Prostate gland (tissue), 2 donors: ENCODE results near the gene STK26. TPM values are rescaled to one million over a fixed set of nuclear protein-coding genes. Genes with fewer than 3 reads are reported as not detected.
"Not testable (repeated sequence)": the region's sequence is repeated elsewhere in the genome, so short reads cannot be mapped to it uniquely, and the experiment has no call there.

Experiments used
- DNase-seq: peaks from one replicate; pipeline ENCODE4 v3.0.0-alpha.2; 2019; ENCODE audit warnings: low spot score
- H3K27ac ChIP-seq, 2 donors: fragments of 200-600 bp; sonication (generic); 2 replicates each; pipeline ENCODE4 v1.5.1; 2017 to 2019
- H3K27me3 ChIP-seq: fragments of 200-600 bp; sonication (generic); replicated peaks from 2 replicates; pipeline ENCODE4 v1.5.1; 2019; ENCODE audit not compliant: insufficient read depth
- H3K36me3 ChIP-seq, 2 donors: fragments of 200-600 bp; sonication (generic); 1 replicate in 1 of 2; 2 replicates in 1 of 2; pipeline versions ENCODE4 v1.5.1 to v1.8.1; 2017 to 2019
- H3K4me1 ChIP-seq: fragments of 200-600 bp; sonication (generic); replicated peaks from 2 replicates; pipeline ENCODE4 v1.5.1; 2019
- H3K4me3 ChIP-seq, 2 donors: fragments of 200-600 bp; sonication (generic); 2 replicates each; pipeline ENCODE4 v1.5.1; 2017 to 2019
- H3K9me3 ChIP-seq: fragments of 200-600 bp; sonication (generic); 2 replicates; pipeline ENCODE4 v1.5.1; 2017
- CTCF ChIP-seq, 4 experiments: fragments of 200-600 bp in 2 of 4; fragments of 450-650 bp in 2 of 4; sonication (generic) in 2 of 4; IDR thresholded peaks; 1 replicate in 3 of 4; 2 replicates in 1 of 4; pipeline ENCODE4 v1.5.1; 2016 to 2019; ENCODE audit warnings: antibody characterized with exemption in 4 of 4, mild to moderate bottlenecking in 2 of 4, moderate library complexity in 2 of 4
- POLR2A ChIP-seq: fragments of 450-650 bp; IDR thresholded peaks from one replicate; pipeline ENCODE4 v1.6.1; 2016; ENCODE audit warnings: antibody characterized with exemption, mild to moderate bottlenecking
- POLR2AphosphoS5 ChIP-seq: sonication (generic); formaldehyde crosslinking; IDR thresholded peaks from one replicate; pipeline ENCODE4 v1.6.1; 2017; ENCODE audit warnings: antibody characterized with exemption
- WGBS: methylation state at CpG from one replicate; pipeline ENCODE4 v1.1.5; 2018; 5-methylcytosine and 5-hydroxymethylcytosine counted together
- intact Hi-C: fragments of 100-400 bp; cut with DNase I; formaldehyde crosslinking; loops from one replicate; pipeline ENCODE4 v1.14.2; 2022
- total RNA-seq, 2 donors: library from RNA; depleted of rRNA; stranded (reverse); fragments of >200 nt; gene quantifications; one replicate each; pipeline ENCODE4 v1.1.0, GENCODE V29; 2016

Gene STK26
- total RNA-seq, 2 donors from 2014 or later: 11.0 to 12.9 TPM

GRCh38 chrX:132094164-132094563, 71.1 kb downstream of the STK26 start:
- intact Hi-C loops: no loop called here
- WGBS: 53% methylated on average over 2 of the region's 2 CpGs
- no peaks in the 10 kb centered on the region for H3K4me1 ChIP-seq
- DNase-seq: no peak
- H3K27ac ChIP-seq: no peak overlapping the region
- no peaks in the 10 kb centered on the region for H3K9me3 ChIP-seq
- H3K36me3 ChIP-seq: no peaks in the 10 kb centered on the region
- no peak overlapping the region for H3K4me3 ChIP-seq
- TF ChIP-seq POLR2AphosphoS5 (no peak), CTCF (IDR thresholded peaks at IDR 0.05) (no peak), POLR2A (no peak)
- H3K27me3 ChIP-seq: no peaks in the 10 kb centered on the region

GRCh38 chrX:132098704-132099103, 75.6 kb downstream of the STK26 start:
- H3K27ac ChIP-seq, H3K4me1 ChIP-seq, H3K27me3 ChIP-seq, H3K9me3 ChIP-seq, H3K36me3 ChIP-seq, intact Hi-C loops, DNase-seq, H3K4me3 ChIP-seq: not testable (repeated sequence)
- 56% methylated on average over 4 of the region's 4 CpGs for WGBS

- no peaks in the 10 kb centered on the region for H3K27me3 ChIP-seq
- WGBS: 92% methylated on average over 4 of the region's 4 CpGs
- TF ChIP-seq POLR2A: no peak
- TF ChIP-seq POLR2AphosphoS5: no peak
- no peak for TF ChIP-seq CTCF (IDR thresholded peaks at IDR 0.05)
- no peak overlapping the region for H3K27ac ChIP-seq
- H3K9me3 ChIP-seq: no peaks in the 10 kb centered on the region
- no peaks in the 10 kb centered on the region for H3K4me1 ChIP-seq
- H3K36me3 ChIP-seq: no peaks in the 10 kb centered on the region
- no peak overlapping the region for H3K4me3 ChIP-seq
- intact Hi-C loops: no loop called here
- DNase-seq: no peak
Observed at GRCh38 chrX:132101206-132101605, 78.1 kb downstream of the STK26 start.

- no peaks in the 10 kb centered on the region for H3K4me1 ChIP-seq
- H3K4me3 ChIP-seq: no peak overlapping the region
- WGBS: 96% methylated on average over 7 of the region's 9 CpGs
- no peaks in the 10 kb centered on the region for H3K9me3 ChIP-seq
- H3K27me3 ChIP-seq: no peaks in the 10 kb centered on the region
- intact Hi-C loops: no loop called here
- no peak for TF ChIP-seq POLR2AphosphoS5
- no peak for TF ChIP-seq POLR2A
- TF ChIP-seq CTCF (IDR thresholded peaks at IDR 0.05): no peak
- H3K36me3 ChIP-seq: no peaks in the 10 kb centered on the region
- no peak overlapping the region for H3K27ac ChIP-seq
- no peak for DNase-seq
Observed at GRCh38 chrX:132101799-132102198, 78.7 kb downstream of the STK26 start.

- no peaks in the 10 kb centered on the region for H3K27me3 ChIP-seq
- no peaks in the 10 kb centered on the region for H3K36me3 ChIP-seq
- DNase-seq: no peak
- no peaks in the 10 kb centered on the region for H3K9me3 ChIP-seq
- TF ChIP-seq POLR2AphosphoS5 (no peak), POLR2A (no peak), CTCF (IDR thresholded peaks at IDR 0.05) (no peak)
- no peak overlapping the region for H3K4me3 ChIP-seq
- no peak overlapping the region for H3K27ac ChIP-seq
- intact Hi-C loops: no loop called here
- no peaks in the 10 kb centered on the region for H3K4me1 ChIP-seq
Observed at GRCh38 chrX:132107291-132107690, 84.2 kb downstream of the STK26 start.
